ENCODE results near the gene CLTCL1.

The CLTCL1 gene

GRCh38 chr22:19195796-19196731 lies 95.5 kb downstream of the CLTCL1 start:
- H3K36me3 ChIP-seq (ENCODE audit: control insufficient read depth, insufficient read depth, low read length), result no peaks in the 10 kb centered on the region
- no peak overlapping the region for H3K9ac ChIP-seq (ENCODE audit: low read length)

GRCh38 chr22:19194766-19195536 lies 96.6 kb downstream of the CLTCL1 start:
- Histone ChIP-seq H3K4me1 (ENCODE audit: control insufficient read depth, insufficient read depth, low read length) (no peaks in the 10 kb centered on the region), H3K4me3 (ENCODE audit: low read length) (no peak overlapping the region), H3K36me3 (ENCODE audit: control insufficient read depth, insufficient read depth, low read length) (no peaks in the 10 kb centered on the region), H3K9ac (ENCODE audit: low read length) (no peak overlapping the region), H3K27me3 (ENCODE audit: control insufficient read depth, insufficient read depth, low read length) (no peaks in the 10 kb centered on the region), H3K9me3 (ENCODE audit: control insufficient read depth, low read length) (no peaks in the 10 kb centered on the region)

More at GRCh38 chr22:19195796-19196731, 95.5 kb downstream of the CLTCL1 start:
- H3K4me1 ChIP-seq (ENCODE audit: control insufficient read depth, insufficient read depth, low read length), result no peaks in the 10 kb centered on the region
- no peaks in the 10 kb centered on the region for H3K27me3 ChIP-seq (ENCODE audit: control insufficient read depth, insufficient read depth, low read length)
- H3K4me3 ChIP-seq (ENCODE audit: low read length), result no peak overlapping the region
- H3K9me3 ChIP-seq (ENCODE audit: control insufficient read depth, low read length), result no peaks in the 10 kb centered on the region

- Histone ChIP-seq H3K4me1 (ENCODE audit: control insufficient read depth, insufficient read depth, low read length) (no peaks in the 10 kb centered on the region), H3K4me3 (ENCODE audit: low read length) (no peak overlapping the region), H3K9me3 (ENCODE audit: control insufficient read depth, low read length) (no peaks in the 10 kb centered on the region), H3K27me3 (ENCODE audit: control insufficient read depth, insufficient read depth, low read length) (no peaks in the 10 kb centered on the region), H3K9ac (ENCODE audit: low read length) (no peak overlapping the region), H3K36me3 (ENCODE audit: control insufficient read depth, insufficient read depth, low read length) (no peaks in the 10 kb centered on the region)
Measured at GRCh38 chr22:19193879-19194278, 97.6 kb downstream of the CLTCL1 start.

- H3K36me3 ChIP-seq (ENCODE audit: control insufficient read depth, insufficient read depth, low read length), result no peaks in the 10 kb centered on the region
- H3K4me3 ChIP-seq (ENCODE audit: low read length), result no peak overlapping the region
- no peak overlapping the region for H3K9ac ChIP-seq (ENCODE audit: low read length)
- no peaks in the 10 kb centered on the region for H3K4me1 ChIP-seq (ENCODE audit: control insufficient read depth, insufficient read depth, low read length)
- H3K9me3 ChIP-seq (ENCODE audit: control insufficient read depth, low read length), result no peaks in the 10 kb centered on the region
- no peaks in the 10 kb centered on the region for H3K27me3 ChIP-seq (ENCODE audit: control insufficient read depth, insufficient read depth, low read length)
Measured at GRCh38 chr22:19187716-19188563, 103.6 kb downstream of the CLTCL1 start.

GRCh38 chr22:19184276-19184997 lies 107.1 kb downstream of the CLTCL1 start:
- Histone ChIP-seq H3K9ac (ENCODE audit: low read length) (no peak overlapping the region), H3K27me3 (ENCODE audit: control insufficient read depth, insufficient read depth, low read length) (no peaks in the 10 kb centered on the region), H3K9me3 (ENCODE audit: control insufficient read depth, low read length) (no peaks in the 10 kb centered on the region), H3K36me3 (ENCODE audit: control insufficient read depth, insufficient read depth, low read length) (no peaks in the 10 kb centered on the region), H3K4me3 (ENCODE audit: low read length) (no peak overlapping the region), H3K4me1 (ENCODE audit: control insufficient read depth, insufficient read depth, low read length) (peaks cover 6% of the 10 kb centered on the region)

- Histone ChIP-seq H3K4me3 (ENCODE audit: low read length) (no peak overlapping the region), H3K9ac (ENCODE audit: low read length) (no peak overlapping the region)
Measured at GRCh38 chr22:19183216-19183615, 108.3 kb downstream of the CLTCL1 start.

GRCh38 chr22:19182472-19183157 lies 108.9 kb downstream of the CLTCL1 start:
- no peaks in the 10 kb centered on the region for H3K9me3 ChIP-seq (ENCODE audit: control insufficient read depth, low read length)
- no peak overlapping the region for H3K9ac ChIP-seq (ENCODE audit: low read length)
- H3K27me3 ChIP-seq (ENCODE audit: control insufficient read depth, insufficient read depth, low read length), result no peaks in the 10 kb centered on the region
- H3K4me1 ChIP-seq (ENCODE audit: control insufficient read depth, insufficient read depth, low read length), result peaks cover 13% of the 10 kb centered on the region
- no peaks in the 10 kb centered on the region for H3K36me3 ChIP-seq (ENCODE audit: control insufficient read depth, insufficient read depth, low read length)
- H3K4me3 ChIP-seq (ENCODE audit: low read length), result no peak overlapping the region

More at GRCh38 chr22:19183216-19183615, 108.3 kb downstream of the CLTCL1 start:
- peaks cover 12% of the 10 kb centered on the region for H3K4me1 ChIP-seq (ENCODE audit: control insufficient read depth, insufficient read depth, low read length)
- no peaks in the 10 kb centered on the region for H3K9me3 ChIP-seq (ENCODE audit: control insufficient read depth, low read length)
- no peaks in the 10 kb centered on the region for H3K27me3 ChIP-seq (ENCODE audit: control insufficient read depth, insufficient read depth, low read length)
- H3K36me3 ChIP-seq (ENCODE audit: control insufficient read depth, insufficient read depth, low read length), result no peaks in the 10 kb centered on the region

GRCh38 chr22:19181786-19182471 lies 109.6 kb downstream of the CLTCL1 start:
- Histone ChIP-seq H3K9ac (ENCODE audit: low read length) (no peak overlapping the region), H3K9me3 (ENCODE audit: control insufficient read depth, low read length) (no peaks in the 10 kb centered on the region), H3K36me3 (ENCODE audit: control insufficient read depth, insufficient read depth, low read length) (no peaks in the 10 kb centered on the region), H3K27me3 (ENCODE audit: control insufficient read depth, insufficient read depth, low read length) (no peaks in the 10 kb centered on the region), H3K4me1 (ENCODE audit: control insufficient read depth, insufficient read depth, low read length) (peaks cover 20% of the 10 kb centered on the region), H3K4me3 (ENCODE audit: low read length) (no peak overlapping the region)

GRCh38 chr22:19180740-19181410 lies 110.6 kb downstream of the CLTCL1 start:
- Histone ChIP-seq H3K27me3 (ENCODE audit: control insufficient read depth, insufficient read depth, low read length) (no peaks in the 10 kb centered on the region), H3K36me3 (ENCODE audit: control insufficient read depth, insufficient read depth, low read length) (no peaks in the 10 kb centered on the region), H3K4me1 (ENCODE audit: control insufficient read depth, insufficient read depth, low read length) (peaks cover 21% of the 10 kb centered on the region), H3K9me3 (ENCODE audit: control insufficient read depth, low read length) (no peaks in the 10 kb centered on the region), H3K4me3 (ENCODE audit: low read length) (no peak overlapping the region), H3K9ac (ENCODE audit: low read length) (no peak overlapping the region)

- Histone ChIP-seq H3K9ac (ENCODE audit: low read length) (no peak overlapping the region), H3K36me3 (ENCODE audit: control insufficient read depth, insufficient read depth, low read length) (no peaks in the 10 kb centered on the region), H3K4me3 (ENCODE audit: low read length) (no peak overlapping the region), H3K9me3 (ENCODE audit: control insufficient read depth, low read length) (no peaks in the 10 kb centered on the region), H3K27me3 (ENCODE audit: control insufficient read depth, insufficient read depth, low read length) (no peaks in the 10 kb centered on the region), H3K4me1 (ENCODE audit: control insufficient read depth, insufficient read depth, low read length) (peaks cover 21% of the 10 kb centered on the region)
Measured at GRCh38 chr22:19180234-19180633, 111.3 kb downstream of the CLTCL1 start.
